ENCODE results near the gene CEACAM19. TPM values are rescaled to one million over a fixed set of nuclear protein-coding genes. Genes with fewer than 3 reads are reported as not detected.

CEACAM19 gene
- total and polyA plus RNA-seq, 2 of the 8 experiments (the other 6 are each of a cell fraction or from before 2014, with no cell fraction given) = 3.1 to 3.4 TPM

GRCh38 chr19:44641501-44642265 lies 29.6 kb upstream of the CEACAM19 start:
- H2BK120ac ChIP-seq (replicated peaks; ENCODE audit: low read depth, low read length) = no peak overlapping the region
- ChIA-PET POLR2A (ENCODE audit: partially characterized antibody) (no interaction called here), CTCF (ENCODE audit: partially characterized antibody) (interaction anchor here (0.5 to 2.3 kb wide), 7 partner anchors 14 to 813 kb away, joined by 3 to 16 read pairs (median 3); no protein-coding TSS in a partner anchor)
- H3K56ac ChIP-seq (replicated peaks; ENCODE audit: insufficient read length, low read depth, low read length) = no peak overlapping the region
- peaks cover 2% of the 10 kb centered on the region in 2 experiments for H4K20me1 ChIP-seq (replicated peaks in 1 of 2; ENCODE audit: control insufficient read depth in 1 of 2, insufficient read depth in 2 of 2, low read length in 2 of 2)
- H3K23me2 ChIP-seq (ENCODE audit: low read depth, low read length) = peaks cover 3% of the 10 kb centered on the region; the same call in 1 of the 2 replicates
- no peak overlapping the region for H2BK5ac ChIP-seq (ENCODE audit: low read depth, low read length)
- H3K79me1 ChIP-seq (ENCODE audit: low read depth, low read length) = no peaks in the 10 kb centered on the region
- no peak overlapping the region for H2BK12ac ChIP-seq (ENCODE audit: low read depth, low read length)
- H2BK15ac ChIP-seq (ENCODE audit: low read length) = no peak overlapping the region
- no peak overlapping the region for H2AK5ac ChIP-seq (ENCODE audit: low read depth, low read length)
- H3K9ac ChIP-seq (replicated peaks in 1 of 4; ENCODE audit: extremely low read depth in 1 of 4, low read depth in 3 of 4, low read length in 3 of 4) = no peak overlapping the region
- H3K14ac ChIP-seq (ENCODE audit: insufficient read length) = no peak overlapping the region
- DNase-seq (ENCODE audit: low read depth in 1 of 2, low spot score in 2 of 2) (no peak), FAIRE-seq (no peak)
- no peak overlapping the region for H3K4me3 ChIP-seq (ENCODE audit: extremely low read depth in 1 of 4, insufficient read depth in 2 of 4, low read depth in 3 of 4, low read length in 4 of 4)
- no peak overlapping the region for H3K23ac ChIP-seq (ENCODE audit: insufficient read length)
- no peak overlapping the region for H3K27ac ChIP-seq (ENCODE audit: low read depth, low read length)
- H3K4me2 ChIP-seq (ENCODE audit: insufficient read depth in 1 of 2, low read depth in 2 of 2, low read length in 2 of 2) = no peak overlapping the region
- no peak overlapping the region for H2AFZ ChIP-seq (ENCODE audit: low read length)
- H3K4me1 ChIP-seq (replicated peaks in 1 of 4; ENCODE audit: control insufficient read depth in 3 of 4, insufficient read depth in 4 of 4, low read length in 3 of 4) = peaks cover 0 to 2% (median under 1%) of the 10 kb centered on the region in 4 experiments; a peak in 2 of 7 replicates
- H3K9me3 ChIP-seq (ENCODE audit: insufficient read depth in 2 of 2, low read depth in 1 of 2, low read length in 1 of 2) = no peaks in the 10 kb centered on the region
- no peak overlapping the region for H4K5ac ChIP-seq (ENCODE audit: insufficient read length, low read depth, low read length)
- peaks cover 0 to 8% (median 6%) of the 10 kb centered on the region in 4 experiments; a peak in 6 of 7 replicates for H3K27me3 ChIP-seq (replicated peaks in 1 of 4; ENCODE audit: control insufficient read depth in 3 of 4, extremely low read depth in 1 of 4, insufficient read depth in 3 of 4, low read length in 3 of 4)
- H3K79me2 ChIP-seq (ENCODE audit: control insufficient read depth in 1 of 2, insufficient read depth in 2 of 2, low read length in 2 of 2) = peaks cover 0 to 3% of the 10 kb centered on the region in 2 experiments; a peak in 2 of 4 replicates
- no peak overlapping the region for H2BK20ac ChIP-seq (ENCODE audit: low read length)
- 90% methylated on average over 9 of the region's 9 CpGs; no CpG with 5 or more reads in 1 of the 2 experiments for WGBS, 2 experiments (ENCODE audit: extremely low coverage in 1 of 2, insufficient coverage in 1 of 2, insufficient read length in 1 of 2, insufficient replicate concordance in 2 of 2, low coverage in 1 of 2, low lambda C conversion rate in 2 of 2, missing lambda C conversion rate in 1 of 2)
- H3K36me3 ChIP-seq (ENCODE audit: control insufficient read depth in 2 of 4, insufficient read depth in 4 of 4, low read length in 3 of 4) = no peaks in the 10 kb centered on the region
- TF ChIP-seq KDM4A (IDR thresholded peaks at IDR 0.05; ENCODE audit: low read depth, low read length, severe bottlenecking) (no peak), YY1 (IDR thresholded peaks at IDR 0.05; ENCODE audit: low read depth, low read length) (no peak), SP4 (IDR thresholded peaks at IDR 0.05; ENCODE audit: low read length) (no peak), MAFK (IDR thresholded peaks at IDR 0.05; ENCODE audit: low read depth, low read length) (no peak), POU5F1 (IDR thresholded peaks at IDR 0.05; ENCODE audit: low read depth, low read length) (no peak), CREB1 (IDR thresholded peaks at IDR 0.05) (no peak), USF2 (IDR thresholded peaks at IDR 0.05; ENCODE audit: low read length) (no peak)
- TF ChIP-seq, protein P1, sequence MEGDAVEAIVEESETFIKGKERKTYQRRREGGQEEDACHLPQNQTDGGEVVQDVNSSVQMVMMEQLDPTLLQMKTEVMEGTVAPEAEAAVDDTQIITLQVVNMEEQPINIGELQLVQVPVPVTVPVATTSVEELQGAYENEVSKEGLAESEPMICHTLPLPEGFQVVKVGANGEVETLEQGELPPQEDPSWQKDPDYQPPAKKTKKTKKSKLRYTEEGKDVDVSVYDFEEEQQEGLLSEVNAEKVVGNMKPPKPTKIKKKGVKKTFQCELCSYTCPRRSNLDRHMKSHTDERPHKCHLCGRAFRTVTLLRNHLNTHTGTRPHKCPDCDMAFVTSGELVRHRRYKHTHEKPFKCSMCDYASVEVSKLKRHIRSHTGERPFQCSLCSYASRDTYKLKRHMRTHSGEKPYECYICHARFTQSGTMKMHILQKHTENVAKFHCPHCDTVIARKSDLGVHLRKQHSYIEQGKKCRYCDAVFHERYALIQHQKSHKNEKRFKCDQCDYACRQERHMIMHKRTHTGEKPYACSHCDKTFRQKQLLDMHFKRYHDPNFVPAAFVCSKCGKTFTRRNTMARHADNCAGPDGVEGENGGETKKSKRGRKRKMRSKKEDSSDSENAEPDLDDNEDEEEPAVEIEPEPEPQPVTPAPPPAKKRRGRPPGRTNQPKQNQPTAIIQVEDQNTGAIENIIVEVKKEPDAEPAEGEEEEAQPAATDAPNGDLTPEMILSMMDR (IDR thresholded peaks at IDR 0.05; ENCODE audit: control extremely low read depth in 1 of 3, insufficient read depth in 1 of 3, low read depth in 1 of 3, low read length in 3 of 3) = no peak
- no peak overlapping the region for H4K8ac ChIP-seq (ENCODE audit: extremely low read depth, insufficient read depth, low read length)
- no peak overlapping the region for H4K91ac ChIP-seq (replicated peaks; ENCODE audit: insufficient read length, low read length)
- H3K4ac ChIP-seq (replicated peaks; ENCODE audit: insufficient read length, low read depth, low read length) = no peak overlapping the region
- no peak overlapping the region for H3K18ac ChIP-seq (ENCODE audit: extremely low read depth, low read length)
